Chondrocyte (in vitro differentiated cells): ENCODE results near the gene SEC14L1. TPM values are rescaled to one million over a fixed set of nuclear protein-coding genes. Genes with fewer than 3 reads are reported as not detected.
A peak's percentile ranks its signal among the peaks of the same experiment; 100 is the strongest.

Source experiments
- DNase-seq: peaks from one replicate; pipeline ENCODE4 v3.0.0; 2021; ENCODE audit warnings: mixed read lengths, low spot score
- H3K27ac Mint-ChIP-seq: one replicate; pipeline ENCODE4 v1.8.0; 2021; ENCODE audit warnings: mild to moderate bottlenecking, moderate library complexity, mixed read lengths; ENCODE audit not compliant: unreplicated experiment
- H3K27me3 Mint-ChIP-seq: 2 replicates; pipeline ENCODE4 v1.8.0; 2021; ENCODE audit warnings: low read depth, mixed read lengths
- H3K36me3 Mint-ChIP-seq: 2 replicates; pipeline ENCODE4 v1.8.0; 2021; ENCODE audit warnings: low read depth, mixed read lengths
- H3K4me1 Mint-ChIP-seq: 2 replicates; pipeline ENCODE4 v1.8.0; 2021; ENCODE audit warnings: low read depth, mild to moderate bottlenecking, mixed read lengths
- H3K4me3 Mint-ChIP-seq: one replicate; pipeline ENCODE4 v1.8.0; 2021; ENCODE audit warnings: mild to moderate bottlenecking, moderate library complexity, mixed read lengths; ENCODE audit not compliant: unreplicated experiment
- H3K9me3 Mint-ChIP-seq: 2 replicates; pipeline ENCODE4 v1.8.0; 2021; ENCODE audit warnings: low read depth, mixed read lengths
- CTCF ChIP-seq: fragments of 200-600 bp; sonication (generic); IDR thresholded peaks from 2 replicates; pipeline ENCODE4 v1.5.0; 2021; ENCODE audit warnings: antibody characterized with exemption, mild to moderate bottlenecking, moderate library complexity
- total RNA-seq: library from RNA; stranded (reverse); gene quantifications from 3 replicates; pipeline ENCODE4 v1.2.1, GENCODE V29; 2021

Gene SEC14L1
- total RNA-seq, 1 donor from 2014 or later = 51.8 TPM

DNA sequence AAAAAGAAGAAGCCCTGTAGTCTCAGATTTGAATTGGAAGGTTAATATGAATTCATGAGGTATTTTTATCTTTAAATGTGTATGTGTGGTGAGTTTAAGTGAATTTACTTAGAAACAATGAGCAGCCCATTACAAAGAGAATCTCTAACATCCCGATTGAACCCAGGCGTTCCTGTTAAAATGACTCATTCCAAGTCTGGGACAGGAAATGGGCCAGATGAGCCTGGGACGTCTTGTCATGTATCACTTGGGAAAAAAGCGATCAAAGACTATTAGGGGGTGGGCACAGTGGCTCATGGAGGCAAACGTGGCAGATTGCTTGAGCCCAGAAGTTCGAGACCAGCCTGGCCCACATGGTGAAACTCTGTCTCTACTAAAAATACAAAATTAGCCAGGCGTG lies 81.6 kb downstream of the SEC14L1 start:
- peak; percentile 5 for DNase-seq
- TF ChIP-seq CTCF = no peak
- Mint-ChIP-seq H3K4me3 (no peak overlapping the region), H3K9me3 (no peaks in the 10 kb centered on the region), H3K27ac (no peak overlapping the region), H3K27me3 (no peaks in the 10 kb centered on the region), H3K36me3 (peaks cover 8% of the 10 kb centered on the region), H3K4me1 (no peaks in the 10 kb centered on the region)

DNA sequence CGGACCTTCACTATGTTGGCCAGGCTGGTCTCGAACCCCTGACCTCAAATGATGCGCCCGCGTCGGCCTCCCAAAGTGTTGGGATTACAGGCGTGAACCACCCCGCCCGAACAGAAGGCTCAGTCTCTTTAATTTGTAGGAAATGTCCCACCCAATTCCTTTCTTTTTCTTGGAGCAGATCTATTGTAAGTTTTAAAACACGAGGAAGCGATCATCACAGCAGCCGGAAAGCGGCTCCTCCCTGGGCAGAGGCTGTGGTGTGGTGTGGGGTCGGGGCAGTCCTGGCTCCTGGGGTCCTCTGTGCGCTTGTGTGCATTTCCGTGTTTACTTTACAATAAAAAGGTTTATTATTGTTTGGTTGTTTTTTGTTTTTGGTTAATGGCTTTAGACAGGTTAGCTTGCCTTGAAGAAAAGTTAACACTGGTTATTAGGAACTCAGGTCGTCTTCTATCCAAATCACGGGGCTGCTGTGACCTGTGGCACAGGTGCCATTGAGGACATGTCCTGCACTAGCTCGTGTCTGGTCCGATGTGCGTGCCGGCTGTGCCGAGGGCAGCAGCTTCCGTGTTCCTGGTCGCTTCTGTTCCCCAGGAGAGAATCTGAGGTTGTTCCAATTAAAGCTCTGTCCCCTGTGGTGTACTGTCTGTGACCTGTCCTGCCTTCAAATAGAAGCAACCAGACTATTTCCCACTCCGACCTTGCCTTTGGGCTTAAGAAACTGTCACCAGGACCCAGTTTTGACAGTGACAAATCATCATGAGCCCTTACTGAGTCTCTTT lies 83.1 kb downstream of the SEC14L1 start:
- Mint-ChIP-seq H3K27ac (no peak overlapping the region), H3K4me3 (no peak overlapping the region), H3K36me3 (peaks cover 7% of the 10 kb centered on the region), H3K9me3 (no peaks in the 10 kb centered on the region), H3K4me1 (no peaks in the 10 kb centered on the region), H3K27me3 (no peaks in the 10 kb centered on the region)
- DNase-seq = peak; percentile 61
- no peak for TF ChIP-seq CTCF

- TF ChIP-seq CTCF = no peak
- no peaks in the 10 kb centered on the region for H3K4me1 Mint-ChIP-seq
These were observed 84.5 kb downstream of the SEC14L1 start for GRCh38 chr17:77225265-77225664.

DNA sequence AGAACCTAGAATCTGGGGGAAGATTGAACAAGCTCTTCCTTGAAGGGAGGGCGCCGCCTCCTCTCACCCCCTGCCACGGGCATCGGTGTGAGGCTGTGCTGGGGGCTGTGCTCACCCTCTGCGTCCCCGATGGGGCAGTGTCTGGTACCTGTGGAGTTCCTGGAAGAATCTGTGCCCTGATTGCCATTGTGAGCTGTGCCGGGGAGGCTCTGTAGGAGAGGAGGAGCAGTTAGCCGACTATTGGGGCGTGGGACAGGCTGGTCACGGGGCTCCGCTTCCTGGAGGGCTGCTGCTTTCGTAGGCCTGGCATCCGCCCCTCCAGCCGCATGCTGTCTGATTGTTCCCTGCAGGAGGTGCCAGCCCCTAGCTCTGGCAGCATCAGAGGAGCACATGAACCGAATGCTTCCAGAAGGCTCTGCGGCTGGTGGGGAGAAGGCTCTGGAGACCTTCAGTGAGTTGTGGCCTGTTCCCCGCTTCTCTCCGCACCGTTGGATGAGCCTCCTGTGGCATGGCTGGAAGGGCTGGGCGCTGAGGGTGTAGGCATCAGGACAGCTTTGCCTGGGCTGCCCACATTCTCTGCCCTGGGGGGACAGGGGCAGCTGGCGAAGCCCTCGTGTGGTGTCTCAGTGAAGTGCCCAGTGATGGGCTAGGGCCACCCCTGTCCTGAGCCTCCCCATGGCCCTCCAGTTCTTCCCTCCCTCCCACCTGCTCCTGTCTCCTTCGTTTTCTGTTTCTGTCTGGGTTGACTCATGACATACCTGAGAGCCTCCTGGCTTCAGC lies 86.9 kb downstream of the SEC14L1 start:
- H3K9me3 Mint-ChIP-seq = no peaks in the 10 kb centered on the region
- TF ChIP-seq CTCF = no peak
- no peak overlapping the region for H3K27ac Mint-ChIP-seq

More at GRCh38 chr17:77225265-77225664, 84.5 kb downstream of the SEC14L1 start:
- no peaks in the 10 kb centered on the region for H3K9me3 Mint-ChIP-seq
- peaks cover 2% of the 10 kb centered on the region for H3K36me3 Mint-ChIP-seq
- no peak overlapping the region for H3K4me3 Mint-ChIP-seq
- DNase-seq = no peak
- H3K27me3 Mint-ChIP-seq = no peaks in the 10 kb centered on the region
- no peak overlapping the region for H3K27ac Mint-ChIP-seq

GRCh38 chr17:77228241-77228752 lies 87.5 kb downstream of the SEC14L1 start:
- H3K9me3 Mint-ChIP-seq = peaks cover 2% of the 10 kb centered on the region
- H3K36me3 Mint-ChIP-seq = peaks cover 2% of the 10 kb centered on the region
- peaks cover 3% of the 10 kb centered on the region for H3K4me1 Mint-ChIP-seq
- no peaks in the 10 kb centered on the region for H3K27me3 Mint-ChIP-seq
- H3K4me3 Mint-ChIP-seq = no peak overlapping the region
- TF ChIP-seq CTCF = no peak
- no peak overlapping the region for H3K27ac Mint-ChIP-seq
- peak; percentile 64 for DNase-seq

More for the DNA sequence above, 86.9 kb downstream of the SEC14L1 start:
- peak; percentile 65 for DNase-seq
- Mint-ChIP-seq H3K27me3 (no peaks in the 10 kb centered on the region), H3K4me1 (no peaks in the 10 kb centered on the region), H3K4me3 (no peak overlapping the region), H3K36me3 (peaks cover 2% of the 10 kb centered on the region)
